HepG2 (cell line): ENCODE measurements around the gene HIPK2. TPM values are rescaled to one million over a fixed set of nuclear protein-coding genes. Genes with fewer than 3 reads are reported as not detected.

Experiments
- ATAC-seq: fragments of 200-7000 bp; cut with Tn5 transposase; 3 replicates; pipeline ENCODE4 v1.9.1; 2020; ENCODE audit warnings: mild to moderate bottlenecking, moderate library complexity
- BruUV-seq: library from RNA; stranded (reverse); fragments of 400-500 nt; replicated peaks from 2 replicates; lab custom pipeline; 2021; lab: Mats Ljungman, UMichigan
- CTCF ChIA-PET: fragments of 300-600 bp; formaldehyde crosslinking; extraction: SDS; loops from one replicate; lab custom pipeline; 2021; ENCODE audit warnings: low total read pairs, inconsistent platforms, low intra/inter-chr PET ratio; lab: Yijun Ruan, JAX
- POLR2A ChIA-PET: fragments of 350-600 bp; sonication (Branson Sonifier 250); formaldehyde crosslinking; loops from one replicate; lab custom pipeline; 2020; ENCODE audit warnings: antibody characterized with exemption, inconsistent platforms; lab: Yijun Ruan, JAX
- DNase-seq: peaks from one replicate; pipeline ENCODE4 v3.0.0-alpha.2; 2015; ENCODE audit warnings: low spot score
- FAIRE-seq: peaks from 3 replicates; lab custom pipeline; 2011; peaks lifted over from hg19 to GRCh38; lab: Jason Lieb, UNC
- H2AFZ ChIP-seq: one replicate; pipeline ENCODE4 v1.6.1; 2011; ENCODE audit warnings: low read length, inconsistent platforms
- H3K27ac ChIP-seq: fragments of 300-600 bp; 3 replicates; pipeline ENCODE4 v1.8.0; 2011; ENCODE audit warnings: mixed run types, mild to moderate bottlenecking, mixed read lengths, low read length, inconsistent platforms; ENCODE audit not compliant: insufficient read depth; ENCODE audit errors: extremely low read length
- H3K27me3 ChIP-seq, 2 experiments: fragments of 200-600 bp in 1 of 2; 2 replicates in 1 of 2; 3 replicates in 1 of 2; pipeline versions ENCODE4 v1.6.0 to v1.8.0; 2011; ENCODE audit warnings: low read length in 2 of 2, mild to moderate bottlenecking in 2 of 2, moderate library complexity in 2 of 2, inconsistent platforms in 1 of 2; ENCODE audit not compliant: insufficient read depth in 2 of 2, control insufficient read depth in 1 of 2
- H3K36me3 ChIP-seq, 2 experiments: fragments of 200-600 bp in 1 of 2; replicated peaks in 1 of 2; 2 replicates in 1 of 2; 3 replicates in 1 of 2; pipeline versions ENCODE4 v1.5.1 to v1.8.0; 2011; ENCODE audit warnings: low read length in 2 of 2, inconsistent platforms in 1 of 2; ENCODE audit not compliant: insufficient read depth in 2 of 2, control insufficient read depth in 1 of 2
- H3K4me1 ChIP-seq: 2 replicates; pipeline ENCODE4 v1.5.1; 2012; ENCODE audit warnings: low read length, inconsistent platforms; ENCODE audit not compliant: insufficient read depth
- H3K4me2 ChIP-seq: 2 replicates; pipeline ENCODE4 v1.6.0; 2011; ENCODE audit warnings: low read depth, low read length, inconsistent platforms
- H3K4me3 ChIP-seq, 3 experiments: fragments of 200-600 bp in 1 of 3; sonication (generic), shearing (Covaris generic) in 1 of 3; replicated peaks in 1 of 3; 2 replicates each; pipeline ENCODE4 v1.5.1; 2011 to 2016; ENCODE audit warnings: low read length in 3 of 3, inconsistent platforms in 2 of 3, low read depth in 2 of 3, mild to moderate bottlenecking in 2 of 3, control low read depth in 1 of 3, mixed read lengths in 1 of 3; ENCODE audit not compliant: insufficient read depth in 1 of 3
- H3K79me2 ChIP-seq: one replicate; pipeline ENCODE4 v1.6.1; 2011; ENCODE audit warnings: low read length, inconsistent platforms; ENCODE audit not compliant: insufficient read depth
- H3K9ac ChIP-seq: 2 replicates; pipeline ENCODE4 v1.6.0; 2011; ENCODE audit warnings: mild to moderate bottlenecking, low read depth, low read length, inconsistent platforms; ENCODE audit not compliant: insufficient read depth
- H3K9me3 ChIP-seq: 2 replicates; pipeline ENCODE4 v1.5.1; 2012; ENCODE audit warnings: mild to moderate bottlenecking, low read length
- H4K20me1 ChIP-seq: 2 replicates; pipeline ENCODE4 v1.6.0; 2011; ENCODE audit warnings: inconsistent platforms, mild to moderate bottlenecking, low read length, moderate library complexity; ENCODE audit not compliant: insufficient read depth
- AGO2 ChIP-seq: fragments of 200-400 bp; formaldehyde crosslinking; optimal IDR thresholded peaks from 2 replicates; pipeline ENCODE3; 2017; ENCODE audit warnings: mild to moderate bottlenecking, low read depth, low read length, moderate library complexity
- HMGXB3 ChIP-seq: sonication (generic); formaldehyde crosslinking; IDR thresholded peaks from 2 replicates; pipeline ENCODE4 v1.4.0; 2020; ENCODE audit warnings: missing genetic modification reagents, borderline replicate concordance
- SIN3A ChIP-seq: IDR thresholded peaks from 2 replicates; pipeline ENCODE4 v1.6.1; 2011; ENCODE audit warnings: low read depth, mild to moderate bottlenecking, control low read depth, low read length, borderline replicate concordance
- TAF1 ChIP-seq: sonication (generic); formaldehyde crosslinking; IDR thresholded peaks from 2 replicates; pipeline ENCODE4 v1.4.0; 2020; ENCODE audit warnings: missing genetic modification reagents
- UBTF ChIP-seq: sonication (generic); formaldehyde crosslinking; IDR thresholded peaks from 2 replicates; pipeline ENCODE4 v1.4.0; 2020; ENCODE audit warnings: mild to moderate bottlenecking, missing genetic modification reagents
- YY1 ChIP-seq: IDR thresholded peaks from 2 replicates; pipeline ENCODE4 v1.6.1; 2011; ENCODE audit warnings: low read length, low read depth, moderate library complexity, mild to moderate bottlenecking; ENCODE audit not compliant: insufficient read depth, insufficient replicate concordance
- ZBTB7B ChIP-seq: sonication (generic); formaldehyde crosslinking; IDR thresholded peaks from 2 replicates; pipeline ENCODE4 v1.4.0; 2020; ENCODE audit warnings: missing genetic modification reagents
- ZNF337 ChIP-seq: sonication (generic); formaldehyde crosslinking; IDR thresholded peaks from 2 replicates; pipeline ENCODE4 v1.5.1; 2020; ENCODE audit warnings: missing genetic modification reagents, low read depth, mild to moderate bottlenecking, borderline replicate concordance
- ZNF687 ChIP-seq: sonication (generic); formaldehyde crosslinking; IDR thresholded peaks from 2 replicates; pipeline ENCODE4 v1.5.1; 2020; ENCODE audit warnings: mild to moderate bottlenecking, missing genetic modification reagents, moderate library complexity
- ZNF740 ChIP-seq: sonication (generic); formaldehyde crosslinking; IDR thresholded peaks from 2 replicates; pipeline ENCODE4 v1.4.0; 2020; ENCODE audit warnings: missing genetic modification reagents
- WGBS: methylation state at CpG from one replicate; pipeline ENCODE4 v1.1.6; 2017; ENCODE audit warnings: low lambda C conversion rate; 5-methylcytosine and 5-hydroxymethylcytosine counted together
- in situ Hi-C: cut with HindIII; loops from 2 replicates; pipeline ENCODE4 v1.10.0; 2017; ENCODE audit warnings: low pct_unique_long_range_greater_than_20kb; ENCODE audit not compliant: extremely low pct_ligation_motif_present
- intact Hi-C: fragments of 100-400 bp; cut with micrococcal nuclease; formaldehyde crosslinking; loops from one replicate; pipeline ENCODE4 v1.10.0; 2022; ENCODE audit not compliant: unreplicated experiment
- polyA plus RNA-seq, 8 experiments: library from polyadenylated mRNA; depleted of rRNA in 3 of 8; stranded (reverse) in 7 of 8; unstranded in 1 of 8; fragments of >200 nt; fragmentation: Illumina TruSeq in 4 of 8; extraction: Trizol in 4 of 8; gene quantifications; 2 replicates each; pipeline versions ENCODE4 v1.2.1 to v1.2.3, GENCODE V29; 2011 to 2016; ENCODE audit warnings: low read depth in 4 of 8, missing spikeins in 1 of 8, mixed read lengths in 1 of 8; ENCODE audit not compliant: insufficient read depth in 1 of 8
- total RNA-seq, 5 experiments: library from RNA; depleted of rRNA; stranded (reverse); fragments of >200 nt; fragmentation: Illumina TruSeq; extraction: Trizol; gene quantifications; 2 replicates each; pipeline ENCODE4 v1.2.3, GENCODE V29; 2016; ENCODE audit warnings: low read depth in 1 of 5

HIPK2 gene
- total and polyA plus RNA-seq, 2 of the 13 experiments (the other 11 are each of a cell fraction or from before 2014, with no cell fraction given): 14.4 to 20.2 TPM

- in situ Hi-C loops (loop anchor here (5.0 to 10.0 kb wide), 2 partner anchors 133 to 225 kb away; no protein-coding TSS in a partner anchor), intact Hi-C loops (loop anchor here (2.0 kb wide), 1 partner anchor 65 kb away; no protein-coding TSS in a partner anchor)
- Histone ChIP-seq H3K36me3 (peaks cover 5% of the 10 kb centered on the region in 2 experiments; a peak in 4 of 5 replicates), H3K4me1 (peaks cover 68% of the 10 kb centered on the region), H3K27me3 (no peaks in the 10 kb centered on the region; a peak in 1 of 5 replicates), H3K27ac (peak overlapping the region; percentile 92), H3K9me3 (no peaks in the 10 kb centered on the region), H3K79me2 (peaks cover 48% of the 10 kb centered on the region), H2AFZ (no peak overlapping the region), H3K4me2 (peak overlapping the region; percentile 85), H3K9ac (peak overlapping the region; percentile 95), H4K20me1 (peaks cover 6% of the 10 kb centered on the region; the same call in 1 of the 2 replicates), H3K4me3 (peak overlapping the region; percentile 86 to 94 (median 86))
- DNase-seq: no peak
- no peak for FAIRE-seq
- no TSS peak for BruUV-seq
- ATAC-seq: no peak
- POLR2A ChIA-PET: interaction anchor here (0.6 to 1.5 kb wide), 3 partner anchors 37 to 131 kb away, joined by 3 to 6 read pairs (median 3); no protein-coding TSS in a partner anchor
- CTCF ChIA-PET: interaction anchor here (2.4 kb wide), 1 partner anchor 225 kb away, joined by 12 read pairs; no protein-coding TSS in a partner anchor
- under 1% methylated on average over 17 of the region's 102 CpGs for WGBS
- TF ChIP-seq ZBTB7B (peak; percentile 7; the same call in 1 of the 2 replicates), ZNF740 (CRISPR knock-in tag) (peak; percentile 68; the same call in 1 of the 2 replicates), SIN3A (peak; percentile 7; the same call in 1 of the 2 replicates), ZNF687 (CRISPR knock-in tag) (peak; percentile 45), HMGXB3 (no peak), UBTF (peak; percentile 4; the same call in 1 of the 2 replicates), TAF1 (CRISPR knock-in tag) (peak; percentile 16; the same call in 1 of the 2 replicates), ZNF337 (CRISPR knock-in tag) (no peak), YY1 (peak; percentile 82), AGO2 (peak; percentile 5)
Measured at GRCh38 chr7:139777133-139777891, 486 bp downstream of the HIPK2 start.
